IMR-90 (cell line): ENCODE data around the gene COL20A1. TPM values are rescaled to one million over a fixed set of nuclear protein-coding genes. Genes with fewer than 3 reads are reported as not detected.

ENCODE experiments used
- ATAC-seq: fragments of 200-7000 bp; cut with Tn5 transposase; 2 replicates; pipeline ENCODE4 v1.9.1; 2020; ENCODE audit warnings: low read depth, mild to moderate bottlenecking, moderate library complexity
- BruUV-seq: library from RNA; stranded (reverse); fragments of 400-500 nt; replicated peaks from 2 replicates; lab custom pipeline; 2021; lab: Mats Ljungman, UMichigan
- CTCF ChIA-PET: fragments of 300-600 bp; formaldehyde crosslinking; extraction: SDS; loops from one replicate; lab custom pipeline; 2021; ENCODE audit warnings: antibody characterized with exemption; lab: Yijun Ruan, JAX
- POLR2A ChIA-PET: fragments of 300-600 bp; sonication (Branson Sonifier 250); formaldehyde crosslinking; loops from one replicate; lab custom pipeline; 2022; ENCODE audit warnings: antibody characterized with exemption; ENCODE audit not compliant: unreplicated experiment; lab: Charles Lee
- DNase-seq: peaks from one replicate; pipeline ENCODE4 v3.0.0; 2013
- H2AFZ ChIP-seq: replicated peaks from 2 replicates; pipeline ENCODE3; 2013; ENCODE audit warnings: low read length, mild to moderate bottlenecking; ENCODE audit not compliant: poor library complexity
- H2AK5ac ChIP-seq: 2 replicates; pipeline ENCODE4 v1.6.1; 2013; ENCODE audit warnings: low read depth, low read length, inconsistent platforms
- H2AK9ac ChIP-seq: replicated peaks from 2 replicates; pipeline ENCODE3; 2013; ENCODE audit warnings: mild to moderate bottlenecking, low read depth, low read length, moderate library complexity; ENCODE audit not compliant: poor library complexity
- H2BK120ac ChIP-seq: 2 replicates; pipeline ENCODE4 v1.6.1; 2013; ENCODE audit warnings: low read depth, low read length, inconsistent platforms
- H2BK15ac ChIP-seq: 3 replicates; pipeline ENCODE4 v1.6.1; 2013; ENCODE audit warnings: low read depth, low read length, inconsistent platforms
- H2BK20ac ChIP-seq: 2 replicates; pipeline ENCODE4 v1.6.1; 2013; ENCODE audit warnings: low read depth, mild to moderate bottlenecking, inconsistent platforms, low read length, moderate library complexity
- H2BK5ac ChIP-seq: 2 replicates; pipeline ENCODE4 v1.6.1; 2013; ENCODE audit warnings: mild to moderate bottlenecking, low read depth, low read length, inconsistent platforms; ENCODE audit not compliant: poor library complexity, severe bottlenecking
- H3K14ac ChIP-seq: replicated peaks from 2 replicates; pipeline ENCODE4 v1.6.1; 2013; ENCODE audit warnings: low read depth, low read length, inconsistent platforms
- H3K18ac ChIP-seq: 2 replicates; pipeline ENCODE4 v1.6.1; 2013; ENCODE audit warnings: low read depth, low read length, control low read depth
- H3K23ac ChIP-seq: 2 replicates; pipeline ENCODE4 v1.6.1; 2013; ENCODE audit warnings: low read depth, low read length, inconsistent platforms
- H3K27ac ChIP-seq: 2 replicates; pipeline ENCODE4 v1.5.1; 2013; ENCODE audit warnings: mild to moderate bottlenecking, control low read depth, low read length; ENCODE audit not compliant: insufficient read depth
- H3K27me3 ChIP-seq: 2 replicates; pipeline ENCODE4 v1.6.1; 2013; ENCODE audit warnings: low read length; ENCODE audit not compliant: control insufficient read depth, insufficient read depth
- H3K36me3 ChIP-seq: 2 replicates; pipeline ENCODE4 v1.6.1; 2013; ENCODE audit warnings: low read length, mixed read lengths; ENCODE audit not compliant: control insufficient read depth, insufficient read depth
- H3K4ac ChIP-seq: 2 replicates; pipeline ENCODE4 v1.6.1; 2013; ENCODE audit warnings: low read depth, low read length, inconsistent platforms
- H3K4me1 ChIP-seq: 2 replicates; pipeline ENCODE4 v1.6.1; 2013; ENCODE audit warnings: low read length, mixed read lengths; ENCODE audit not compliant: control insufficient read depth, insufficient read depth
- H3K4me2 ChIP-seq: 2 replicates; pipeline ENCODE4 v1.6.1; 2013; ENCODE audit warnings: low read depth, mild to moderate bottlenecking, control low read depth, low read length, moderate library complexity
- H3K4me3 ChIP-seq: 2 replicates; pipeline ENCODE4 v1.5.1; 2013; ENCODE audit warnings: low read depth, mild to moderate bottlenecking, control low read depth, low read length, moderate library complexity; ENCODE audit not compliant: insufficient read depth
- H3K56ac ChIP-seq: 2 replicates; pipeline ENCODE4 v1.6.1; 2013; ENCODE audit warnings: low read length, inconsistent platforms; ENCODE audit not compliant: insufficient read depth; ENCODE audit errors: extremely low read depth
- H3K79me1 ChIP-seq, 2 experiments: 2 replicates each; pipeline ENCODE4 v1.6.1; 2013; ENCODE audit warnings: low read length in 2 of 2, inconsistent platforms in 1 of 2, low read depth in 1 of 2
- H3K9ac ChIP-seq: 2 replicates; pipeline ENCODE4 v1.6.1; 2013; ENCODE audit warnings: low read depth, low read length, control low read depth
- H3K9me1 ChIP-seq: 2 replicates; pipeline ENCODE4 v1.6.1; 2013; ENCODE audit warnings: low read length, inconsistent platforms; ENCODE audit not compliant: insufficient read depth
- H3K9me3 ChIP-seq: 2 replicates; pipeline ENCODE4 v1.6.1; 2013; ENCODE audit warnings: low read length; ENCODE audit not compliant: control insufficient read depth, insufficient read depth
- H4K20me1 ChIP-seq: 2 replicates; pipeline ENCODE4 v1.6.1; 2013; ENCODE audit warnings: low read length, inconsistent platforms; ENCODE audit not compliant: insufficient read depth
- H4K5ac ChIP-seq: 2 replicates; pipeline ENCODE4 v1.6.1; 2013; ENCODE audit warnings: mild to moderate bottlenecking, low read depth, low read length, control low read depth
- H4K8ac ChIP-seq, 2 experiments: 2 replicates each; pipeline ENCODE4 v1.6.1; 2013; ENCODE audit warnings: low read depth in 2 of 2, low read length in 2 of 2, control low read depth in 1 of 2, inconsistent platforms in 1 of 2
- H4K91ac ChIP-seq: 2 replicates; pipeline ENCODE4 v1.6.1; 2013; ENCODE audit warnings: low read depth, low read length, inconsistent platforms; ENCODE audit not compliant: insufficient read depth
- BHLHE40 ChIP-seq: fragments of 150-350 bp; IDR thresholded peaks from 2 replicates; pipeline ENCODE4 v1.6.1; 2016; ENCODE audit warnings: mild to moderate bottlenecking, low read depth, low read length
- CEBPB ChIP-seq: IDR thresholded peaks from 2 replicates; pipeline ENCODE4 v1.6.1; 2012; ENCODE audit warnings: low read depth, low read length, improper control_type of control experiment
- CHD1 ChIP-seq: IDR thresholded peaks from 2 replicates; pipeline ENCODE4 v1.6.1; 2012; ENCODE audit warnings: low read depth, low read length, improper control_type of control experiment
- CTCF ChIP-seq: conservative IDR thresholded peaks from 2 replicates; pipeline ENCODE4 v1.5.1; 2012; ENCODE audit warnings: mild to moderate bottlenecking, low read depth, low read length, improper control_type of control experiment
- ELK1 ChIP-seq: fragments of 150-350 bp; IDR thresholded peaks from 2 replicates; pipeline ENCODE4 v1.6.1; 2016; ENCODE audit warnings: low read depth, mild to moderate bottlenecking, low read length, moderate library complexity, borderline replicate concordance
- FOS ChIP-seq: fragments of 150-350 bp; IDR thresholded peaks from 2 replicates; pipeline ENCODE4 v1.6.1; 2016; ENCODE audit warnings: low read depth, low read length
- MAFK ChIP-seq: IDR thresholded peaks from 2 replicates; pipeline ENCODE4 v1.6.1; 2012; ENCODE audit warnings: low read depth, low read length, improper control_type of control experiment
- MAZ ChIP-seq: IDR thresholded peaks from 2 replicates; pipeline ENCODE4 v1.6.1; 2012; ENCODE audit warnings: low read depth, mild to moderate bottlenecking, low read length, improper control_type of control experiment, moderate library complexity, borderline replicate concordance
- MXI1 ChIP-seq: IDR thresholded peaks from 2 replicates; pipeline ENCODE4 v1.6.1; 2012; ENCODE audit warnings: low read depth, mild to moderate bottlenecking, low read length, moderate library complexity, borderline replicate concordance
- NFE2L2 ChIP-seq: fragments of 150-350 bp; IDR thresholded peaks from 2 replicates; pipeline ENCODE4 v1.6.1; 2016; ENCODE audit warnings: low read depth, mild to moderate bottlenecking, low read length
- RAD21 ChIP-seq: IDR thresholded peaks from 2 replicates; pipeline ENCODE4 v1.6.1; 2012; ENCODE audit warnings: low read length, improper control_type of control experiment
- RFX5 ChIP-seq: IDR thresholded peaks from 2 replicates; pipeline ENCODE4 v1.8.0; 2012; ENCODE audit warnings: low read depth, mild to moderate bottlenecking, low read length, moderate library complexity
- SMC3 ChIP-seq: fragments of 150-350 bp; IDR thresholded peaks from 2 replicates; pipeline ENCODE4 v1.6.1; 2016; ENCODE audit warnings: low read depth, mild to moderate bottlenecking, antibody characterized with exemption, low read length, moderate library complexity
- USF2 ChIP-seq: fragments of 150-350 bp; IDR thresholded peaks from 2 replicates; pipeline ENCODE4 v1.6.1; 2017; ENCODE audit warnings: mild to moderate bottlenecking, antibody characterized with exemption, low read length, low read depth
- WGBS, 2 experiments: methylation state at CpG; one replicate each; pipeline versions ENCODE4 v1.1.5 to v1.1.7; 2013; ENCODE audit warnings: missing lambda C conversion rate in 2 of 2; ENCODE audit not compliant: insufficient read length in 1 of 2; ENCODE audit errors: extremely low coverage in 2 of 2; 5-methylcytosine and 5-hydroxymethylcytosine counted together
- dilution Hi-C: fragments of 300-500 bp; cut with HindIII; formaldehyde crosslinking; loops from one replicate; pipeline ENCODE4 v1.14.3; 2018; ENCODE audit warnings: low sequenced_read_pairs; ENCODE audit not compliant: unreplicated experiment
- in situ Hi-C: fragments of 300-500 bp; cut with MboI; formaldehyde crosslinking; loops from 3 replicates; pipeline ENCODE4 v1.14.3; 2019; ENCODE audit warnings: low sequenced_read_pairs, inconsistent platforms, mixed read lengths
- intact Hi-C: fragments of 100-400 bp; cut with micrococcal nuclease; formaldehyde crosslinking; loops from 2 replicates; pipeline ENCODE4 v1.10.0; 2022
- polyA plus RNA-seq, 3 experiments: library from polyadenylated mRNA; depleted of rRNA; stranded (reverse); fragments of >200 nt; gene quantifications; 2 replicates each; pipeline ENCODE4 v1.2.3, GENCODE V29; 2012; ENCODE audit warnings: low replicate concordance in 1 of 3
- total RNA-seq: library from RNA; depleted of rRNA; stranded (reverse); fragments of >200 nt; gene quantifications from 2 replicates; pipeline ENCODE4 v1.2.3, GENCODE V29; 2012

COL20A1 gene
- total and polyA plus RNA-seq, 2 of the 4 experiments (the other 2 are of a cell fraction): not detected

- Histone ChIP-seq H3K9me3 (no peaks in the 10 kb centered on the region), H3K56ac (no peak overlapping the region), H3K27ac (no peak overlapping the region), H3K36me3 (no peaks in the 10 kb centered on the region), H3K9me1 (no peaks in the 10 kb centered on the region), H3K14ac (no peak overlapping the region), H2BK15ac (no peak overlapping the region), H3K4me2 (no peak overlapping the region), H4K91ac (no peak overlapping the region), H2BK5ac (no peak overlapping the region), H3K4ac (no peak overlapping the region), H2BK20ac (no peak overlapping the region), H3K4me1 (no peaks in the 10 kb centered on the region), H3K79me1 (no peaks in the 10 kb centered on the region), H3K23ac (no peak overlapping the region), H2AK5ac (no peak overlapping the region), H3K9ac (no peak overlapping the region), H3K27me3 (peaks cover 22% of the 10 kb centered on the region), H2BK120ac (no peak overlapping the region), H2AFZ (no peak overlapping the region), H2AK9ac (no peak overlapping the region), H4K8ac (no peak overlapping the region), H3K4me3 (no peak overlapping the region), H4K20me1 (no peaks in the 10 kb centered on the region), H3K18ac (no peak overlapping the region), H4K5ac (no peak overlapping the region)
- WGBS, 2 experiments: no CpG with 5 or more reads among the region's 12 CpGs
- CTCF ChIA-PET: no interaction called here
- no peak for ATAC-seq
- in situ Hi-C loops (no loop called here), dilution Hi-C loops (no loop called here), intact Hi-C loops (no loop called here)
- POLR2A ChIA-PET: no interaction called here
- TF ChIP-seq ELK1 (no peak), CTCF (no peak), MAZ (no peak), NFE2L2 (no peak), RFX5 (no peak), MXI1 (no peak), SMC3 (no peak), MAFK (no peak), FOS (no peak), CHD1 (no peak), CEBPB (no peak), BHLHE40 (no peak), RAD21 (no peak), USF2 (no peak)
- DNase-seq: no peak
- BruUV-seq: no TSS peak
Observed at GRCh38 chr20:63337786-63338420, 44.9 kb downstream of the COL20A1 start.
